ENCODE measurements around the gene ENOX1.

The ENOX1 gene

DNA sequence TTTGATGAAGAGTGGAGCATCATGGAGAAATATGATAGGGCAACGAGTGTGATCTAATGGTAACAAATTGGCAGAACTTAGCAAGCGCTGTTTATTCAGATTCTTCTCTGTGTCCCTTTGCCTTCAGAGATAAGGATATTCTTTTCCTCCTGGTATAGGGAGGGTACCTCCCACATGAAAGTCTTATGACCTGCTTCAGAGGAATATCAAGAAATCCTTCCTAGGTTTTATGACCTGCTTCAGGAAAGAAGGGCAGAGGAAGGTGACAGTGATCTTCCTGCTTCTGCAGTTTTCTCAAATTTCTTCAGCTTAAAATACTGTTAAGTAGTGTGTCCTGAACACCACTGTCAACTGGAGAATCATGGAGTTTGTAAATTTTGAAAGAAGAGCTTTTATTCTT is 619.0 kb downstream of the ENOX1 start:
- H3K4me3 ChIP-seq (ENCODE audit: low read length), result no peak overlapping the region
- TF ChIP-seq CTCF (conservative IDR thresholded peaks at IDR 0.05; ENCODE audit: low read depth, low read length), result no peak

GRCh38 chr13:43166644-43167457 is 619.9 kb downstream of the ENOX1 start:
- DNase-seq (ENCODE audit: low read depth), result no peak
- no peak overlapping the region for H3K4me3 ChIP-seq (ENCODE audit: low read length)
- no peak for TF ChIP-seq CTCF (conservative IDR thresholded peaks at IDR 0.05; ENCODE audit: low read depth, low read length)

More for the DNA sequence above, 619.0 kb downstream of the ENOX1 start:
- DNase-seq (ENCODE audit: low read depth), result no peak
